Esophagus squamous epithelium (tissue), 4 donors: Measurements from ENCODE around the gene CD8A.

ENCODE experiments used
- POLR2A ChIP-seq, 4 donors: fragments of 450-650 bp; IDR thresholded peaks; one replicate each; pipeline ENCODE4 v1.6.1; 2017; ENCODE audit warnings: antibody characterized with exemption in 4 of 4, mild to moderate bottlenecking in 4 of 4, moderate library complexity in 3 of 4
- TF ChIP-seq, protein P1 (sequence below), 6 experiments: fragments of 450-650 bp in 4 of 6; fragments of 200-600 bp in 2 of 6; sonication (generic) in 2 of 6; IDR thresholded peaks; one replicate each; pipeline ENCODE4 v1.5.1; 2016 to 2019; ENCODE audit warnings: antibody characterized with exemption in 6 of 6, mild to moderate bottlenecking in 4 of 6, moderate library complexity in 4 of 6

DNA sequence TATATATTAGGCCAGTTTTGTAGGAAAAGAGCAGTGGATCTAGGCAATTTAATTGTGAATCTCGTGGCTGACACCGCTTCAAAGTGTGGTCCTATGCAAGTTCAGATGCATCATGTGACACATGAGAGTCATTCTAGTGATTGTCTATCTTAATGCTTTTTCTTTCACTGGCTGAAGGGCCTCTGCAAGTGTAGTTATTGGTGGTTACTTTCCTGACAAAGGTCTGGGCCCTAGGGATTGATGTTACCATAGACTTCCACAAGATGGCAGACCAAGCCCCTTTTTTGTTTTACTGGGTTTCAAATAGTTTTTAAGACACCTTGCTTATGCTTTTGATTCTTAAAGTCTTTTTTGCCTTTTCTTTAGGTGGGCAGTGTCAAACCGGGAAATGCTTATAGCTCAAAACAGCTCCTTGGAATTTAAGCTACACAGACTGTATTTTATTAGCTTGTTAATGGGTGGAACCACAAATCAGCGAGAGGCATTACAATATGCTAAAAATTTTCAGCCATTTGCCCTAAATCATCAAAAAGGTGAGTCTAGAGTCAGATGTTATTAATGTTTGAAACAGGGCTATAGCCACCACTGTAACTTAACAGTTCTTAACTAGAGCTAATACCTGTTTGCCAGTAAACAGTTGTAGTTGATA is 25.9 kb downstream of the CD8A start:
- TF ChIP-seq, protein P1, sequence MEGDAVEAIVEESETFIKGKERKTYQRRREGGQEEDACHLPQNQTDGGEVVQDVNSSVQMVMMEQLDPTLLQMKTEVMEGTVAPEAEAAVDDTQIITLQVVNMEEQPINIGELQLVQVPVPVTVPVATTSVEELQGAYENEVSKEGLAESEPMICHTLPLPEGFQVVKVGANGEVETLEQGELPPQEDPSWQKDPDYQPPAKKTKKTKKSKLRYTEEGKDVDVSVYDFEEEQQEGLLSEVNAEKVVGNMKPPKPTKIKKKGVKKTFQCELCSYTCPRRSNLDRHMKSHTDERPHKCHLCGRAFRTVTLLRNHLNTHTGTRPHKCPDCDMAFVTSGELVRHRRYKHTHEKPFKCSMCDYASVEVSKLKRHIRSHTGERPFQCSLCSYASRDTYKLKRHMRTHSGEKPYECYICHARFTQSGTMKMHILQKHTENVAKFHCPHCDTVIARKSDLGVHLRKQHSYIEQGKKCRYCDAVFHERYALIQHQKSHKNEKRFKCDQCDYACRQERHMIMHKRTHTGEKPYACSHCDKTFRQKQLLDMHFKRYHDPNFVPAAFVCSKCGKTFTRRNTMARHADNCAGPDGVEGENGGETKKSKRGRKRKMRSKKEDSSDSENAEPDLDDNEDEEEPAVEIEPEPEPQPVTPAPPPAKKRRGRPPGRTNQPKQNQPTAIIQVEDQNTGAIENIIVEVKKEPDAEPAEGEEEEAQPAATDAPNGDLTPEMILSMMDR (IDR thresholded peaks at IDR 0.05) = peak in 5 of 6 experiments; percentile 47 to 72 (median 51)
- no peak for TF ChIP-seq POLR2A (IDR thresholded peaks at IDR 0.05)
